ENCODE data around the gene COASY.
"Not testable (repeated sequence)": the region's sequence is repeated elsewhere in the genome, so short reads cannot be mapped to it uniquely, and the experiment has no call there.

Gene COASY

DNA sequence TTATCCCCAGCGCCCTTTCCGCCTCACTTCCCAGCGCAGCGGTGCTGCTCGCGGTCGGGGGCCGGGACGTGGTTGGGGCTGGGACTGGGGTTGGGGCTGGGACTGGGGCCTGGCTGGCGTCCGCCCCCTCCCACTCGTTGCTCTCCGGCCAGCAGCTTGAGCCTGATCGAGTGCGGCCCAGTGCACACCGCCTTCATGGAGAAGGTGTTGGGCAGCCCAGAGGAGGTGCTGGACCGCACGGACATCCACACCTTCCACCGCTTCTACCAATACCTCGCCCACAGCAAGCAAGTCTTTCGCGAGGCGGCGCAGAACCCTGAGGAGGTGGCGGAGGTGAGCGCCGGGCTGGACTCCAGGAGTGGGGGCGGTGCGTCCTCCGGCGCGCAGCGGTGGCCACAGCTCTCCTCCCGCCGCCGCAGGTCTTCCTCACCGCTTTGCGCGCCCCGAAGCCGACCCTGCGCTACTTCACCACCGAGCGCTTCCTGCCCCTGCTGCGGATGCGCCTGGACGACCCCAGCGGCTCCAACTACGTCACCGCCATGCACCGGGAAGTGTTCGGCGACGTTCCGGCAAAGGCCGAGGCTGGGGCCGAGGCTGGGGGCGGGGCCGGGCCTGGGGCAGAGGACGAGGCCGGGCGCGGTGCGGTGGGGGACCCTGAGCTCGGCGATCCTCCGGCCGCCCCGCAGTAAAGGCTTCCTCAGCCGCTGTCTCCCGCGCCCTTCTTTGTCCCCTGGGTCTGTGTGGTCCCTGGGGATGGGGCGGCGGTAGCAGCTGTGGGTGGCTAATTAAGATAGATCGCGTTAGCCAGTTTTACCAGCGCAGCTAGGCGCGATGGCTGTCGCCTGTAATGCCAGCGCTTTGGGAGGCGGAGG, 7.5 kb upstream of the COASY start:
- TF ChIP-seq CTCF (IDR thresholded peaks at IDR 0.05; ENCODE audit: control insufficient read depth, extremely low read depth, insufficient read depth): peak; percentile 14; the same call in 1 of the 2 replicates
- DNase-seq (ENCODE audit: low read depth): no peak
- H3K4me3 ChIP-seq (ENCODE audit: low read depth, low read length): peak overlapping the region; percentile 87

DNA sequence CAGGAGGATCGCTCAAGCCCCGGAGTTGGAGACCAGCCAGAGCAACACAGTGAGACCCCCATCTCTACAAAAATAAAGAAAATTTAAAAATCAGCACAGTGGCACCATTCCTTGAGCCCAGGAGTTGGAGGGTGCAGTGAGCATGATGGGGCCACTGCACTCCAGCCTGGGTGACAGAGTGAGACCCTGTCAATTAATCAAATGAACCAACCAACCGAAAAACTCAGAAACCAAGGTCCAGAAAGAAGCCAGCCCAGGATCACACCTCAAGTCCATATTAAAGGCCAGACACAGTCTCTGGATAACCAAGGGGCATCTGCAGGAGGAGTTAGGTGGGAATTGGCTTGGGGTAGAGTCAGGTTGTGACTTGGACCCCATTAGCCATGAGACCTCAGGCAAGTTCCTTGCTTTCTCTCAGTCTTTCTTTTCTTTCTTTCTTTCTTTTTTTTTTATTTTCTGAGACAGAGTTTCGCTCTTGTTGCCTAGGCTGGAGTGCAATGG, 6.8 kb upstream of the COASY start:
- H3K4me3 ChIP-seq (ENCODE audit: low read depth, low read length): peak overlapping the region; percentile 87
- no peak for TF ChIP-seq CTCF (IDR thresholded peaks at IDR 0.05; ENCODE audit: control insufficient read depth, extremely low read depth, insufficient read depth)
- DNase-seq (ENCODE audit: low read depth): no peak

DNA sequence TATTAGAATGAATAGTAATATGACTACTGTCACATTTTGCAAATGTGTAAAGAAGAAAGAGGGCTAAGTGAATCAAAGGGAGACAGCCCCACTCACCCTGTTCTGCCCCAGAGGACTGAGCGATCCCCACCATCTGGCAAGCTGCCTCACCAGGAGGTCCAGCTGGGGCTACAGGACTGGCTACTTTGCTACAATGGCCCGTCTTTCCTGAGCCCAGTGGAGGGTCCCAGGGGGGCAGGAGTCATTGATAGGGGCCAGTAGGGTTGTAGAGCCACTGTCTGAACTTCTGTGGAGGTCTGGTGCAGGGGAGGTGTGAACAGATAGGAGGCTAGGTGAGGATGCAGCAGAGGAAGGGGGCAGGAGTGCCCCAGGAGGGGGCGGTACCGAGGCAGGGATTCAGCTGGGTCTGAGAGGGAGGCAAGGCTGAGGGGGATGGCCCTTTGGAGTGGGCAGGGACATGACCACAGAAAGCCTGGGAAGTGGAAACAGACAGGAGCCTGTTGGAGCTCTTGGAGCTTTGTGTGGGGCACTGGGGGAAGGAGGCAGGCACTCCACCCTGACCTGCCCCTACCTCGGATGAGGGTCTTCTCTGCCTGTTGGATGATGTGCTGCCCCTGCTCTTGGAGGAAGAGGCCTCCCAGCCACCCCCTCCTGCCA, 5.9 kb upstream of the COASY start:
- not testable (repeated sequence) for H3K4me3 ChIP-seq (ENCODE audit: low read depth, low read length); DNase-seq (ENCODE audit: low read depth)

- no peak overlapping the region for H3K4me3 ChIP-seq (ENCODE audit: low read depth, low read length)
- TF ChIP-seq CTCF (IDR thresholded peaks at IDR 0.05; ENCODE audit: control insufficient read depth, extremely low read depth, insufficient read depth): no peak
- DNase-seq (ENCODE audit: low read depth): no peak
These were observed 2.9 kb upstream of the COASY start for GRCh38 chr17:42559075-42559474.

- H3K4me3 ChIP-seq (ENCODE audit: low read depth, low read length): no peak overlapping the region
- DNase-seq (ENCODE audit: low read depth): no peak
- no peak for TF ChIP-seq CTCF (IDR thresholded peaks at IDR 0.05; ENCODE audit: control insufficient read depth, extremely low read depth, insufficient read depth)
These were observed 1.7 kb upstream of the COASY start for GRCh38 chr17:42560246-42560645.

- no peak for DNase-seq (ENCODE audit: low read depth)
- TF ChIP-seq CTCF (IDR thresholded peaks at IDR 0.05; ENCODE audit: control insufficient read depth, extremely low read depth, insufficient read depth): no peak
- peak overlapping the region; percentile 83 for H3K4me3 ChIP-seq (ENCODE audit: low read depth, low read length)
These were observed 617 bp downstream of the COASY start for GRCh38 chr17:42562388-42563142.

DNA sequence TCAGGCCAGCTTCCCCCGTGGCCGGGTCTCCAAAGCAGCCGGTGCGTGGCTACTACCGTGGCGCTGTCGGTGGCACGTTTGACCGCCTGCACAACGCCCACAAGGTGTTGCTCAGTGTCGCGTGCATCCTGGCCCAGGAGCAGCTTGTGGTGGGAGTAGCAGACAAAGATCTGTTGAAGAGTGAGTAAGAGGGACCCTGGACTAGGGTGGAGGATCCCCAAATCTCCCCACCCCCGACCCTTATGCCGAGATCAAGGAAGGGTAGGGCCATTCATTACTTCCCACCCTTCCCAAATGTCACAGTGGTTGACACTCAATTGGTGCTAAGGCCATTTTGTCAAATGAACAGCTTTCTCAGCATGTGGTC, 1.2 kb downstream of the COASY start:
- peak overlapping the region; percentile 83 for H3K4me3 ChIP-seq (ENCODE audit: low read depth, low read length)
- no peak for TF ChIP-seq CTCF (IDR thresholded peaks at IDR 0.05; ENCODE audit: control insufficient read depth, extremely low read depth, insufficient read depth)
- no peak for DNase-seq (ENCODE audit: low read depth)

Measured in LNCaP clone FGC (cell line).